Measurements from ENCODE around the gene FBXO45. TPM values are rescaled to one million over a fixed set of nuclear protein-coding genes. Genes with fewer than 3 reads are reported as not detected.

FBXO45 gene
- total and polyA plus RNA-seq, 4 experiments from 2014 or later, result 3.0 to 12.0 (median 8.2) TPM

DNA sequence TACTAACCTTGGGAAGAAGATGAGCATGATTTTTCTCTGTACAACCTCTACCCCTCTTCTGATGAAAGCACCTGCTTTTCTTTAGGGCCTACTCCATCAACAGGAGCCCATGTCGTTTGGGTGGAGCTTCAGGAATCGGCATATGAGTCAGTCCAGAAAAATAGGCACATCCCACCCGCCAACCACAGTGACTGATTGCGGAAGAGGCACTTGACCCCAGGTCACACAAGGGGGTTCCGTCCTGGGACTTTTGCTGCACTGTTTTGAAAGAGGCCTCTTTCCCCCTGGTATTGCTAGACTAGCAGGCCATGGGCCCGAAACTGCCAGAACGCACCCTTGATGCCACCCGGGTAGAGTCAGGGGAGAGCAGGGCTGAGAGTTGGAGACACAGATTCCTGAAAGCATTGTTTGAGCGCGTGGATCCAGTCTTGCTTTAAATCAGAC lies 51.7 kb downstream of the FBXO45 start:
- Histone ChIP-seq H3K9me3 (ENCODE audit: control insufficient read depth in 1 of 2, low read length in 2 of 2) (no peaks in the 10 kb centered on the region), H3K36me3 (ENCODE audit: insufficient read depth, low read length) (no peaks in the 10 kb centered on the region), H3K4me3 (ENCODE audit: low read length in 2 of 2) (no peak overlapping the region), H3K4me1 (ENCODE audit: insufficient read depth, low read length) (peaks cover 13% of the 10 kb centered on the region), H3K27ac (ENCODE audit: low read depth, low read length) (no peak overlapping the region), H3K27me3 (ENCODE audit: insufficient read depth, low read length) (no peaks in the 10 kb centered on the region)
- H3K4me1 Mint-ChIP-seq, result peaks cover 12 to 26% (median 16%) of the 10 kb centered on the region in 4 donors
- intact Hi-C loops (cut with micrococcal nuclease), result no loop called here
- peak overlapping the region in 3 of 8 donors; percentile 34 to 62 (median 43) for H3K4me3 Mint-ChIP-seq
- H3K36me3 Mint-ChIP-seq, result no peaks in the 10 kb centered on the region
- no peaks in the 10 kb centered on the region for H3K27me3 Mint-ChIP-seq
- H3K9me3 Mint-ChIP-seq, result no peaks in the 10 kb centered on the region
- ChIA-PET POLR2A (ENCODE audit: partially characterized antibody) (interaction anchor here (0.7 to 1.7 kb wide), 2 partner anchors 9 to 12 kb away, joined by 3 to 4 read pairs; no protein-coding TSS in a partner anchor), CTCF (ENCODE audit: partially characterized antibody) (interaction anchor here (1.8 kb wide), 1 partner anchor 11 kb away, joined by 10 read pairs; no protein-coding TSS in a partner anchor)
- H3K27ac Mint-ChIP-seq, result peak overlapping the region in 3 of 7 donors; percentile 36 to 75 (median 61)
- no peak for DNase-seq

DNA sequence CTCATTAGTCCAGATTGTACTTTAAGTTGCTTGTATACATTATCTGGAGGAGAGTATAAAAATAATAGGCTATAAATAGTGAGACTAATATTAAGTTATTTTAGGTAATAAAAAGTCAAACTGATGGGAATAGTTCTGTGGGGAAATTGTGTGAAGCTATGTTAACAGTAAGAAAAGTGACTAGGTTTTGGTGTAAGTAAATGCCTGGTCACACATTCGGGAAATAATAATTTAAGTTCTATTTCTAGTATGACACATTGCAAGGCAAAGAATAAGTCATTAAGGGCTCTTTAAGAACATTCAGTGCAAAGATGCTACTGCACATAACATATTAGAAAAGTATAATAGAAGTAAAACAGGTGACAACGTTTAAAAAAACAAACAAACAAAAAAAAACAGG lies 52.2 kb downstream of the FBXO45 start:
- Mint-ChIP-seq H3K4me1 (peaks cover 14 to 30% (median 19%) of the 10 kb centered on the region in 4 donors), H3K27ac (peak overlapping the region in 3 of 7 donors; percentile 8 to 61 (median 36)), H3K36me3 (no peaks in the 10 kb centered on the region), H3K27me3 (no peaks in the 10 kb centered on the region), H3K4me3 (peak overlapping the region in 1 of 8 donors; percentile 62), H3K9me3 (no peaks in the 10 kb centered on the region)
- no peak overlapping the region for H3K27ac ChIP-seq (ENCODE audit: low read depth, low read length)
- DNase-seq, result no peak
- H3K4me1 ChIP-seq (ENCODE audit: insufficient read depth, low read length), result peaks cover 14% of the 10 kb centered on the region
- no peaks in the 10 kb centered on the region for H3K36me3 ChIP-seq (ENCODE audit: insufficient read depth, low read length)
- intact Hi-C loops (cut with micrococcal nuclease), result no loop called here
- POLR2A ChIA-PET (ENCODE audit: partially characterized antibody), result interaction anchor here (0.7 to 1.7 kb wide), 2 partner anchors 9 to 11 kb away, joined by 3 to 4 read pairs; no protein-coding TSS in a partner anchor
- no peaks in the 10 kb centered on the region for H3K9me3 ChIP-seq (ENCODE audit: control insufficient read depth in 1 of 2, low read length in 2 of 2)
- CTCF ChIA-PET (ENCODE audit: partially characterized antibody), result interaction anchor here (1.8 kb wide), 1 partner anchor 11 kb away, joined by 10 read pairs; no protein-coding TSS in a partner anchor
- no peaks in the 10 kb centered on the region for H3K27me3 ChIP-seq (ENCODE audit: insufficient read depth, low read length)
- H3K4me3 ChIP-seq (ENCODE audit: low read length in 2 of 2), result no peak overlapping the region

DNA sequence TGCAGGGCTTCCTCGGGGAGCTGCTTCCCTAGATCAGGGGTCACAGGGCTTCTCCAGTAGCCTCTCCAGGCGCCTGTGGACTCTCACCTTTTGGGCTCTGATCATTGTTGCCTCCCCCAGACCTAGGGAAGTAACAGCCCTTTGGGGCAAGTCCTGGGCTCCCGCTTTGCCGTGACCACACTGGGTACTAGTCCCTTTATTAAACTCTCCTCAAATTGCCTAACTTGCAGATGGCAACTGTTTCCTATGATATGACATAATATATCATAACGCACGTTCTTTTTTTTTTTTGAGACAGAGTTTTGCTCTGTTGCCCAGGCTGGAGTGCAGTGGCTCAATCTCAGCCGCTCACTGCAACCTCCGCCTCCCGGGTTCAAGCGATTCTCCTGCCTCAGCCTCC lies 53.2 kb downstream of the FBXO45 start:
- Mint-ChIP-seq H3K36me3 (no peaks in the 10 kb centered on the region), H3K9me3 (no peaks in the 10 kb centered on the region), H3K4me1 (peaks cover 13 to 30% (median 20%) of the 10 kb centered on the region in 4 donors), H3K4me3 (no peak overlapping the region), H3K27me3 (no peaks in the 10 kb centered on the region), H3K27ac (no peak overlapping the region)
- Histone ChIP-seq H3K9me3 (ENCODE audit: control insufficient read depth in 1 of 2, low read length in 2 of 2) (no peaks in the 10 kb centered on the region), H3K4me1 (ENCODE audit: insufficient read depth, low read length) (peaks cover 14% of the 10 kb centered on the region), H3K27me3 (ENCODE audit: insufficient read depth, low read length) (no peaks in the 10 kb centered on the region), H3K27ac (ENCODE audit: low read depth, low read length) (no peak overlapping the region), H3K36me3 (ENCODE audit: insufficient read depth, low read length) (no peaks in the 10 kb centered on the region), H3K4me3 (ENCODE audit: low read length in 2 of 2) (no peak overlapping the region)
- no peak for DNase-seq
- POLR2A ChIA-PET (ENCODE audit: partially characterized antibody), result interaction anchor here (0.9 to 1.7 kb wide), 2 partner anchors 9 to 10 kb away, joined by 3 to 4 read pairs; no protein-coding TSS in a partner anchor
- intact Hi-C loops (cut with micrococcal nuclease), result no loop called here
- CTCF ChIA-PET (ENCODE audit: partially characterized antibody), result interaction anchor here (1.8 kb wide), 1 partner anchor 12 kb away, joined by 10 read pairs; no protein-coding TSS in a partner anchor

DNA sequence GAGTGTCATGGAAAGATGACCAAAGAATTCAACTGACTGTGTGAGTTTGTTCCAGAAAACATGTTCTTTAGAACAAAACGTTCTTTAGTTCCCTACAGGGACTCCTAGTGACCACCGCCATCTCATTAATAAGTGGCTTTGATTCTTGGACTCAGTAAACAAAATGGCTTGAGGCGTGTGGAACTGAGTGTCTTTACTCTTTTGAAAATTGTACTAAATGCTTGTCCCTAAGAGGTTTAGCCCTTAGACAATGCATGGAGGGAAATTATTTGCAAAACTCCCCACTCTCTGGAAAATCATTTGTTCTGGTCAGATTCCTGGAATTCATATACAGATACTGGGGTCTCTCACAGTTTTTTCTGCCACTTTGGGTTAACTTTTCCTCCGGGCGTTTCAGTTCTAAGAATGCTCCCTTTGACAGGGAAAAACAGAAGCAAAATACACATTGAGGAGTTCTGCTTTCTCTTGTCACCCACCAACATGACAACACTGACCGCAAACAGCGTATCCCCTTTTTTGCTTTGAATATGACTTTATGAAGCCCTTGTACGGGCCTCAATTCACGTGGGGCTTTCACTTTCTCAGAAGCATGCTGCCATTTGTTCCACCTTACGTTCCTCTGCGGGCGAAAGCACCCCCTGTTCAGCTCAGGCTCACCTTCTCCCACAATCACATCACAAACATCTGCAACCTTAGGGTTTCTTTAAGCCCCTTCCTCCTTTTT lies 55.8 kb downstream of the FBXO45 start:
- DNase-seq, result no peak
- ChIA-PET CTCF (ENCODE audit: partially characterized antibody) (interaction anchor here (1.1 to 1.4 kb wide), 3 partner anchors 8 to 14 kb away, joined by 3 to 6 read pairs (median 5); no protein-coding TSS in a partner anchor), POLR2A (ENCODE audit: partially characterized antibody) (interaction anchor here (0.6 to 1.9 kb wide), 4 partner anchors 8 to 15 kb away, joined by 3 to 8 read pairs (median 4); partner anchors contain the start of gene NRROS)
- H3K36me3 Mint-ChIP-seq, result no peaks in the 10 kb centered on the region
- H3K4me3 Mint-ChIP-seq, result peak overlapping the region; percentile 77 to 87 (median 83)
- Histone ChIP-seq H3K4me1 (ENCODE audit: insufficient read depth, low read length) (peaks cover 17% of the 10 kb centered on the region), H3K27ac (ENCODE audit: low read depth, low read length) (no peak overlapping the region), H3K4me3 (ENCODE audit: low read length in 2 of 2) (no peak overlapping the region), H3K36me3 (ENCODE audit: insufficient read depth, low read length) (no peaks in the 10 kb centered on the region), H3K9me3 (ENCODE audit: control insufficient read depth in 1 of 2, low read length in 2 of 2) (no peaks in the 10 kb centered on the region), H3K27me3 (ENCODE audit: insufficient read depth, low read length) (no peaks in the 10 kb centered on the region)
- H3K9me3 Mint-ChIP-seq, result no peaks in the 10 kb centered on the region
- H3K27me3 Mint-ChIP-seq, result no peaks in the 10 kb centered on the region
- H3K27ac Mint-ChIP-seq, result peak overlapping the region in 6 of 7 donors; percentile 37 to 92 (median 82)
- intact Hi-C loops (cut with micrococcal nuclease), result no loop called here
- H3K4me1 Mint-ChIP-seq, result peaks cover 11 to 26% (median 20%) of the 10 kb centered on the region in 4 donors

DNA sequence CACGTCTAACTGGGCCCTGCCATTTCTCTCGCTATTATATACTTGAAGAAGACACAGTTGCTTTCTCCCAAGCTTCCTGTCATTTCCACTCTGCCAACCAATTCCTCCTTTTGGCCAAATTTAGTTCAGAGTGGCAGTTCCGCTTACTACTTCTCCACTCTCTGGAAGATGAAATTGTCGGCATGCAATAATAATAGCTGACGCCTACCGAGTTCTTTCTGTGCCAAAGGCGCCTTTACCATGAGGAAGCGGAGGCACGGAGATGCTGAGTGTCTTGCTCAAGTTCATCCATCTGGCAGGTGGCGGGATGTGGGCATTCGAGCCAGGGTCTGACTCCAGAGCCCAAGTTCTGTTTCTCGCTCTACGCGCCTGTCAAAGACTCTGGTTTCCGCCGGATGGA lies 56.4 kb downstream of the FBXO45 start:
- Mint-ChIP-seq H3K4me1 (peaks cover 14 to 31% (median 25%) of the 10 kb centered on the region in 4 donors), H3K27me3 (no peaks in the 10 kb centered on the region), H3K4me3 (peak overlapping the region in 6 of 8 donors; percentile 80 to 87 (median 83)), H3K9me3 (no peaks in the 10 kb centered on the region), H3K27ac (peak overlapping the region in 3 of 7 donors; percentile 37 to 83 (median 82)), H3K36me3 (no peaks in the 10 kb centered on the region)
- no peak overlapping the region for H3K4me3 ChIP-seq (ENCODE audit: low read length in 2 of 2)
- H3K27me3 ChIP-seq (ENCODE audit: insufficient read depth, low read length), result no peaks in the 10 kb centered on the region
- ChIA-PET POLR2A (ENCODE audit: partially characterized antibody) (interaction anchor here (0.6 to 0.7 kb wide), 2 partner anchors 12 to 16 kb away, joined by 3 read pairs; no protein-coding TSS in a partner anchor), CTCF (ENCODE audit: partially characterized antibody) (interaction anchor here (1.1 to 1.4 kb wide), 2 partner anchors 12 to 15 kb away, joined by 3 to 6 read pairs; no protein-coding TSS in a partner anchor)
- no peak overlapping the region for H3K27ac ChIP-seq (ENCODE audit: low read depth, low read length)
- no peaks in the 10 kb centered on the region for H3K9me3 ChIP-seq (ENCODE audit: control insufficient read depth in 1 of 2, low read length in 2 of 2)
- peaks cover 24% of the 10 kb centered on the region for H3K4me1 ChIP-seq (ENCODE audit: insufficient read depth, low read length)
- no peaks in the 10 kb centered on the region for H3K36me3 ChIP-seq (ENCODE audit: insufficient read depth, low read length)
- intact Hi-C loops (cut with micrococcal nuclease), result no loop called here
- DNase-seq, result no peak

DNA sequence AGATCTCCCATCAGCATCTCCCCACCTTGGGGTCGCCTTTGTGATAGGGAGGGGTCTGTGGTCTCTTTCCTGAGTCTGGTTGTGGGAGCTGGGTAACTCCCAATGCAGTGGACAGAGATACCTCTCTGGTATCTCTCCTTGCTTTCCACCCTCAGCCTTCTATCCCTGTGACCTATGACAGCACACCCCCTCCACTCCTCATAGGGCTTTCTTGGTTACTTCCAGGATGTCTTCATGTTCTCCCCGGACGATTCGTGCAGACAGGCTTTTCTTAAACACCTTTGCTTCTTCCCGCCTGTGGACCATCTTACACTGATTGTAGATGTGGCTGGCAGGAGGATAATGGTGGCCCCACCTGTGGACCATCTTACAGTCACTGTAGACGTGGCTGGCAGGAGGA lies 56.9 kb downstream of the FBXO45 start:
- no peaks in the 10 kb centered on the region for H3K36me3 Mint-ChIP-seq
- Histone ChIP-seq H3K36me3 (ENCODE audit: insufficient read depth, low read length) (no peaks in the 10 kb centered on the region), H3K4me3 (ENCODE audit: low read length in 2 of 2) (no peak overlapping the region), H3K9me3 (ENCODE audit: control insufficient read depth in 1 of 2, low read length in 2 of 2) (no peaks in the 10 kb centered on the region), H3K27me3 (ENCODE audit: insufficient read depth, low read length) (no peaks in the 10 kb centered on the region), H3K27ac (ENCODE audit: low read depth, low read length) (no peak overlapping the region), H3K4me1 (ENCODE audit: insufficient read depth, low read length) (peaks cover 28% of the 10 kb centered on the region)
- no peaks in the 10 kb centered on the region for H3K9me3 Mint-ChIP-seq
- ChIA-PET POLR2A (ENCODE audit: partially characterized antibody) (no interaction called here), CTCF (ENCODE audit: partially characterized antibody) (interaction anchor here (1.1 kb wide), 1 partner anchor 15 kb away, joined by 6 read pairs; no protein-coding TSS in a partner anchor)
- H3K27me3 Mint-ChIP-seq, result no peaks in the 10 kb centered on the region
- H3K4me3 Mint-ChIP-seq, result peak overlapping the region in 2 of 8 donors; percentile 10 to 53
- H3K4me1 Mint-ChIP-seq, result peaks cover 17 to 31% (median 27%) of the 10 kb centered on the region in 4 donors
- DNase-seq, result no peak
- H3K27ac Mint-ChIP-seq, result peak overlapping the region in 2 of 7 donors; percentile 10 to 81
- intact Hi-C loops (cut with micrococcal nuclease), result no loop called here

DNA sequence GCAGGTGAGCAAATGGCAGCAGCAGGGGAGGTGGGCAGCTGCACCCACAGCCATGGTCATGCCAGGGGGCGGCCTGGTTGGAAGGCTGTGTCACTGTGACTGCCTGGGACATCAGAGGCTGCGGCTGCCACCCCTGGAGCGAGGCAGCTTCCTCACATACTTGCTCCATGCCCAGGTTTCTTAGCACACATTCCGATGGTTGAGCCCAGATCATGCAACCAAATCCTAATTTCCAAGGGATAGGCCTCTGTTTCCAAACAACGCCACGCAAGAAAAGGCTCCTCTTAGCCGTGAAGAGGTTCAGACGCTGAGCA lies 59.4 kb downstream of the FBXO45 start:
- Mint-ChIP-seq H3K36me3 (peaks cover 0 to 3% of the 10 kb centered on the region in 2 donors), H3K4me3 (no peak overlapping the region), H3K9me3 (no peaks in the 10 kb centered on the region), H3K4me1 (peaks cover 31 to 53% (median 43%) of the 10 kb centered on the region in 4 donors), H3K27ac (no peak overlapping the region), H3K27me3 (no peaks in the 10 kb centered on the region)
- ChIA-PET POLR2A (ENCODE audit: partially characterized antibody) (interaction anchor here (6.3 kb wide), 1 partner anchor 17 kb away, joined by 121 read pairs; no protein-coding TSS in a partner anchor), CTCF (ENCODE audit: partially characterized antibody) (interaction anchor here (1.9 kb wide), 1 partner anchor 99 kb away, joined by 7 read pairs; no protein-coding TSS in a partner anchor)
- DNase-seq, result no peak
- intact Hi-C loops (cut with micrococcal nuclease), result no loop called here
- H3K36me3 ChIP-seq (ENCODE audit: insufficient read depth, low read length), result no peaks in the 10 kb centered on the region
- no peak overlapping the region for H3K4me3 ChIP-seq (ENCODE audit: low read length in 2 of 2)
- H3K27ac ChIP-seq (ENCODE audit: low read depth, low read length), result no peak overlapping the region
- H3K4me1 ChIP-seq (ENCODE audit: insufficient read depth, low read length), result peaks cover 48% of the 10 kb centered on the region
- no peaks in the 10 kb centered on the region for H3K9me3 ChIP-seq (ENCODE audit: control insufficient read depth in 1 of 2, low read length in 2 of 2)
- no peaks in the 10 kb centered on the region for H3K27me3 ChIP-seq (ENCODE audit: insufficient read depth, low read length)
